SW 1271 (cell line): Measurements from ENCODE around the gene B4GALNT4.
"Not testable (repeated sequence)": the region's sequence is repeated elsewhere in the genome, so short reads cannot be mapped to it uniquely, and the experiment has no call there.

Source experiments
- DNase-seq, 2 experiments: peaks; one replicate each; lab custom pipeline; 2025; lab: John Stamatoyannopoulos, UW

Gene B4GALNT4

DNA sequence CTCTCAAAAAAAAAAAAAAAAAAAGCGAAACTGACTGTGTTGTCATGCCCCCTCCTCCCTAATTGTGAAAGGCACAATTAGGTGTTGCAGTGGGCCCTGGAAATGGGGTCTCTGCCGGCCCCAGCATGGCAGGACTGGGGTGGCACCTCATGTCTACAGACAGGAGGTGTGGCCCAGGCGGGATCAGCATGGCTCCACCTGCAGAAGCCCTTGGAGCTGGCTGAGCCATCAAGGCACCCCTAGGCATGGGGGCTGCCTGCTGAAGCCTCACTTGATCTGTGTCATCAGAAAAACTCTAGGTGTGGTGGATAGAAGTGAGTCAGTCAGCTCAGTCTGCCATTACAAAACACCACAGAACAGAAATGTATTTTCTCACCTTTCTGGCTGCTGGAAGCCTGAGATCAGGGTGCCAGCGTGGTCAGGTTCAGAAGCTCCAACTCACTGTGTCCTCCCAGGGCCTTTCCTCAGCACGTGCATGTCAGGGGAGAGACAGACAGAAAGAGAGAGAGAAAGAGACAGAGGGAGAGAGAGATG, 10.1 kb upstream of the B4GALNT4 start:
- no peak for DNase-seq

DNA sequence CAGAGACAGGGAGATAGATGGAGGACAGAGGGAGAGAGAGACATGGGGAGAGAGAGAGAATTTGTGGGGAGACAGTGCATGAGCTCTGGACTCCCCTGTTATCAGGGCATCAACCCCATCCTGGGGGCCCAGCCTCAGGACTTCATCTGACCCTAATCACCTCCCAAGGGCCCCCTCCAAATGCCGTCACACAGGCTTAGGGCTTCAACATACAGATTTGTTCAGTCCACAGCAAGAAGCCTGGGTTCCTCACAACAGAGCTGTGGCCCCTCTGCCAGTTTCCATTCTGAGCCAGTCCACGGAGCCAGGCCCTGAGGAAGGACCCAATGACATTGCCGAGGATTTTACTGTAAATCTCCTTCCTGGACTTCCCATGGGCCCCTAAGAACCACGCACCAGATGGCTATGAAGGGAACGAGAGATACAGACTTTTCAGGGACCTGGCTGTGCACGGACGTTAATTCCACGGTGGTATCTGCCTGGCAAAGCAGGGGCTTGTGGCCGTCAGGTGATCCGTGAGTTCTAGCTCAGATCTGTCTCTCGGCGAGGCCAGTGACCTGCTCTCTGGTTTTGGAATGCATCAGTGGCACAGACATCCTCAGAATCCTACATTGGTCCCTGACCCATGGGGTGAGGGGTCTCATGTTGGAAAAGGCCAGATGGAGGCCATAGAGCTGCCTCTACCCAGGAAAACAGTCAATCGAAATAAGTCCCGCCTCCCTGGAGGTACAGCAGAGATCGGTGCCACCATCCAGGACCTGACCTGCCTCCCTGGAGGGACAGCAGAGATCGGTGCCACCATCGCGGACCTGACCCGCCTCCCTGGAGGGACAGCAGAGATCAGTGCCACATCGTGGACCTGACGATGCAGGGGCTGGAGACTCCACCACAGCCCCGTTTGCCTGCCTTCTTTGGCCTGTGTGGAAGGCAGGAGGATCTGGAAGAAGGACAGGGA, 8.7 kb upstream of the B4GALNT4 start:
- DNase-seq: no peak

DNA sequence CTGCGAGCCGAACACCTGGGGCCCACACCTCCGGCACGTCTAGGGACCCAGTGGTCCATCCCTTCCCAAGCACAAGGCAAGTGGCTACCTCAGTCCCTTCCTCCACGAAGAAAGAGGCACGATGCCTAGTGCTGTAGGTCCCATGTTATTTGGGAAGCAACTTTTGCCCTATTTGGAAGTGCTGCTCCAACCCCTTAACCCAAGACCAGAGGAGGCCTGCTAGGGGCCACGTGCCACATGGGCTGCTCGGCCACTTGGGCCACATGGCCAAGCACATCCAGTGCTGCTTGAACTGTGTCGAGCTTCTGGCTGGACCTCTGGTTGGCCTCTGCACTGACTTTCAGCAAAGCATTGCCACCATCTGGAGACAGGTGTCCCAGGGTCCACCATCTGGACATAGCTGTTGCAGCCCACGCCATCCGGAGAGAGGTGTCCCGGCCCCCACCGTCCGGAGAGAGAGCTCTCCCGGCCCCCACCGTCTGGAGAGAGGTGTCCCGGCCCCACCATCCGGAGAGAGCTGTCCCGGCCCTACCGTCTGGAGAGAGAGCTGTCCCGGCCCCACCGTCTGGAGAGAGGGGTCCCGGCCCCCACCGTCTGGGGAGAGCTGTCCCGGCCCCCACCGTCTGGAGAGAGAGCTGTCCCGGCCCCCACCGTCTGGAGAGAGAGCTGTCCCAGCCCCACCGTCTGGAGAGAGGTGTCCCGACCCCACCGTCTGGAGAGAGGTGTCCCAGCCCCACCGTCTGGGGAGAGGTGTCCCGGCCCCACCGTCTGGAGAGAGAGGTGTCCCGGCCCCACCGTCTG, 6.5 kb upstream of the B4GALNT4 start:
- no peak for DNase-seq

DNA sequence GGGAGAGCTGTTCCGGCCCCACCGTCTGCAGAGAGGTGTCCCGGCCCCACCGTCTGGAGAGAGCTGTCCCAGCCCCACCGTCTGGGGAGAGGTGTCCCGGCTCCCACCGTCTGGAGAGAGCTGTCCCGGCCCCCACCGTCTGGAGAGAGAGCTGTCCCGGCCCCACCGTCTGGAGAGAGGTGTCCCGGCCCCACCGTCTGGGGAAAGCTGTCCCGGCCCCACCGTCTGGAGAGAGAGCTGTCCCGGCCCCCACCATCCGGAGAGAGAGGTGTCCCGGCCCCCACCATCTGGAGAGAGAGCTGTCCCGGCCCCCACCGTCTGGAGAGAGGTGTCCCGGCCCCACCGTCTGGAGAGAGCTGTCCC, 5.9 kb upstream of the B4GALNT4 start:
- not testable (repeated sequence) for DNase-seq

DNA sequence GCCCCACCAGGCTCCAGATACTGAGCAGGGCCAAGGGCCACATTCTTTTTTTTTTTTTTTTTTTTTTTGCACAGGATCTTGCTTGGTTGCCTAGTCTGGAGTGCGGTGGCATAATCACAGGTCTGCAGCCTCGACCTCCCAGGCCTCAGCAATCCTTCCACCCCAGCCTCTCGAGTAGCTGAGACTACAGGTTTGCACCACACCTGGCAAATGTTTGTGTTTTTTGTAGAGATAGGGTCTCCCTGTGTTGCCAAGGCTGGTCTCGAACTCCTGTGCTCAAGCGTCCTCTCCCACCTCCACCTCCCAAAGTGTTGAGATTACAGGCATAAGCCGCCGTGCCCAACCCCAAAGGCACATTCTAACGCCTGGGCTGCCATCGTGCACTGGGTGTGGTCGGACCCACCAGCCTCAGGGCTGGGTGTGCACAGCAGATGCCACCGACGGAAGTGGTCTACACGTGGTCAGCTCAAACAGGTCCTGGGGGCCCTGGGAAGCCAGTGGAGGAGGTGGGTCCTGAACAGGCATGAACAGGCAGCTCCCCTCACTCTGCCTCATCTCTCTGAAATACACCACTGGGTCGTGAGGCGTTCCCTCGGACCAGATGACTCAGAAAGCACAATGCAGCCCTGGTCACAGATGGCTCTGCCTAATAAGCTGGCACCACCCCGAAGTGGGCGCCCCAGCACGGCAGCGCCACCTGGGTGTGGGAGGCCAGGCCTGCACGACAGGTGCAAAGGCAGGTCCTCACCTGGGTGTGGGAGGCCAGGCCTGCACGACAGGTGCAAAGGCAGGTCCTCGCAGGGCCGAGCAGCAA, 5.1 kb upstream of the B4GALNT4 start:
- DNase-seq: no peak

DNA sequence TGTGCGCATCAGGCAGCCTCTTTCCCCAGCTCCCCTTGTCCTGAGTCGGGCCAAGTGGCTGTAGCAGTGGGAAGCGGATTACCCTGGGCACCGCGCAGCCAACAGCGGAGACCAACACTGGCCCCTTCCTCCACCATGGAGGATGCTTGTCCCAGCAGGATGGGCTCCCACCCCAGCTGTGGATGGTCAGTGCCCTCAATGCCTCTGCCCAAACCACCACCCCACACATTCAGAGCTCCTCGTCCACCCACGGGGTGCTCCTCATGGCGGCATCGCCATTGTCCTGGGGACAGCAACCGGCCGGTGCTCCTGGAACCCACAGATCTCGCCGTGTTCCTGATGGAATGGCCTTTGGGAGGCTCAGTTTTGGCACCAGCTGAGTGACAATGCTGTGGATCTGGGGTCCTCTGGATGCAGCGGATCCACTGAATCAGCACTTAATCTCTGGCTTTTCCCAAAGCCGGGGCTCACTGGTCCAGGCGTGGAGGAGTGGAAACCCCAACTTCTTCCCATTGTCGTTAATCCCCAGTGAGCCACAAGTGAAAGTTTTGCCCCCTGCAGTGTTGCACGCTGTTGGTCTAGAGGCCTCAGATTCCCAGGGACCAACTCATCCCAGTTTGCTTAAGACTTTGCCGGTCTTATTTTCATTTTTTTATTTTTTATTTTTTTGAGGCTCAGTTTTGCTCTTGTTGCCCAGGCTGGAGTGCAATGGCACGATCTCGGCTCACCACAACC, 4.1 kb upstream of the B4GALNT4 start:
- no peak for DNase-seq

DNA sequence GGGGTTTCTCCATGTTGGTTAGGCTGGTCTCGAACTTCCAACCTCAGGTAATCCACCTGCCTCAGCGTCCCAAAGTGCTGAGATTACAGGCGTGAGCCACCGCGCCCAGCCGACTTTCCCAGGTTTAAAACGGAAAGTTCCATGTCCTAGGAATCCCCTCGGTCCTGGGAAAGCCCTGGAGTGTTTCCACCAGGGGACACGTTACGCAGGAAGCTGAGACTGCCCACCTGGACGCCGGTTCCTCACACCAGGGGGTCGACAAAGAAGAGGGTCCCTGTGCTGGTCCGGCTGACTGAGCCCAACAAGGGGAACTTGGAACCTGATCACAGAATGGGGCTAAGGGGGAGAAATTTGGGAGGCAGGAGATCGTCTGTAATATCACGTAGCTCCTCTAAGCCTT, 3.5 kb upstream of the B4GALNT4 start:
- no peak for DNase-seq

DNA sequence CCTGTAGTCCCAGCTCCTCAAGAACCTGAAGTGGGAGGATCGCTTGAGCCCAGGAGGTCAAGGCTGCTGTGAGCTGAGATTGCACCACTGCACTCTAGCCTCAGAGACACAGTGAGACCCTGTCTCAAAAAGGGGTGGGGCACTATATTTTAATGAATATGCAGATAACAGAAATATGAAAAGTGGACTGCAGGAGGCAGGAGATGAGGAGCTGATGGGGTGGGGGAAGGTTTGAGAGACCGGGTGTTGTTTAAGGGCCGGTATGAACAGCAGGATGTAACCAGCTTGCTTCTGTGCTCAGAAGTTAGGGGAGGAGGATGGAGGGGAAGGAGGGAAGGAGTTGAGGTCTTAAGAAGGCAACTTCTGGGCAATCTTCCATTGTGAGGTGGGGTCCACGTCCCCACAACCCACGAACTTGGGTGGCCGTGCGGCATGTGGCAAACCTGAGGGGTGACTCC, 1.3 kb upstream of the B4GALNT4 start:
- no peak for DNase-seq

DNA sequence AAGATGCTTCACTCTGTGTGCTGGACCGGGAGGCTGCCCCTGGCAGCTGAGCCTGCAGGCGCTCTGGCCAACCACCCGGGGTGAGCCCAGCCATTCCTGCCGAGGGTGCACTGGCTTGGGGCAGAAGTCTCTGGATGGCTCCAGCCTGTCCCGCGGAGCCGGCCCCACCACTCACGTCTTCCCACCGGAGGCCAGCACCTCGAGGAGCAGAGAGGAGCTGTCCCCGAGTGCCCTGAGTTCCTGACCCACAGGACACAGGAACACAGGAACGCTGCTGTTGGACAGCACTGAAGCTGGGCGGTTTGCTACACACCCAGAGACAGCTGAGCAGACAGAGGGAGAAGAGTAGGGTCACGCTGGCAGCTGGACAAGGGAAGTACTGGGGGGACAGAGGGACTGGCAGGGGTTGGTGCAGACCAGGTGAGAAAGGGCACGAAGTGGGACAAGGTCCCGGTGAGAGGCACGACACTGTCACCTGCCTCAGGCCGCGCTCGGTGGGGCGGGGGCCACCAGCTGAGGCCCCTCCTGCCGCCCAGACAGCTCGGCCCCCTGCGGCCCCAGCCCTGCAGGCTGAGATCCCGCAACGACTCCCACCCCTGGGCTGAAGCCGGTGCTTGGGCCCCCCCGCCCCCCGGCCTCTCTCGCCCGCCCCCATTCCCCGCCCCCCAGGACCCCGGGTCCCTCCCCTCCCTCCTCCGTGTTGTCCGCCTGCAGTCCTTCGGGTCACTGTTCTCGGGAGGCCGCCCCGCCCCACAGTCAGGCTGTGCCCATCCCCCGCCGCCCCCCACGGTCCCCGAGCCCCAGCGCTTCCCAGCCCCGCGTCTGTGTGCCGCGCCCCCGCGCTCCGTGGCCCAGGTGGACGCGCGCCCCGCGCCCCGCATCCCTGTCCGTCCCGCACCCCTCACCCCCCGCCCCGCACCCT, 624 bp upstream of the B4GALNT4 start:
- peak in 1 of 2 experiments; percentile 24 for DNase-seq

DNA sequence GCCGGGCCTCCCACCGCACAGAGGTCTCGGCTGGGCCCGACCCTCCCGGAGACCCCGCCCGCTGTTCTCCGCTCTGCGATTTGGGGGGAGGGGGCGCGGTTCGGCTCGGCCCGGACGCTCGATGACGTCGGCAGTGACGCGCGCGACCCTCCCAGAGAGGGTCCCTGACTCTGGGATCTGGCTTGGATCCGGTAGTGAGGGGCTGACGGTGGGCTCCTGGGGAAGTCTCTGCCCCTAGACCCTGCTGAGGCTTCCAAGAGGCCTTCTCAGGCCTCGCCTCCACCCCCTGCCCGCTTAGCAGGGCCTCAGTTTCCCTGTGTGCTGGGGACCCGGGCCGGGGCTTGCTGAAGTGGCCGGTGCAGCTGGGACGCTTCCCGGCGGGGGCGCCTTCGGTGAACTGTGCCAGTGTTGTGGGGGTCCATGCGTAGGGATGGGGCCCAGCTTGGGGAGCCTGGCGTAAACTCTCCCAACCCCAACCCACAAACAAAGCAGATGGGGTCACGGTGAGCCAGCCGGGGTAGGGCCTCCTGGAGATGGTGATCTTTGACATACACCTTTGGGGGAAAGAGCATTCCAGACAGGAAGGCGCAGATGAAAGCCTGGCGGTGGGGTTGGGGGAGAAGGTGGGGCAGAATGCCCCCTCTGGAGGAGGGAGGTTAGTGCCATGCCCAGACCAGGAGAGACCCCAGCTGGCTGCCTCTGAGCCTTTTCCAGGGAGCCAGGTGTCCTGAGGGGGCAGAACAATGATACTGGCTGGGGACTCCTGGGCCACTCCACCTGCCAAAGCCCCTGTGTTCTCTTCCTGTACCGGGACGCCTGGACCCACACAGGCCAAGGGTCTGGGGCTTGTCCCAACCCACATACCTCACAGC, 1.0 kb downstream of the B4GALNT4 start:
- DNase-seq: no peak

DNA sequence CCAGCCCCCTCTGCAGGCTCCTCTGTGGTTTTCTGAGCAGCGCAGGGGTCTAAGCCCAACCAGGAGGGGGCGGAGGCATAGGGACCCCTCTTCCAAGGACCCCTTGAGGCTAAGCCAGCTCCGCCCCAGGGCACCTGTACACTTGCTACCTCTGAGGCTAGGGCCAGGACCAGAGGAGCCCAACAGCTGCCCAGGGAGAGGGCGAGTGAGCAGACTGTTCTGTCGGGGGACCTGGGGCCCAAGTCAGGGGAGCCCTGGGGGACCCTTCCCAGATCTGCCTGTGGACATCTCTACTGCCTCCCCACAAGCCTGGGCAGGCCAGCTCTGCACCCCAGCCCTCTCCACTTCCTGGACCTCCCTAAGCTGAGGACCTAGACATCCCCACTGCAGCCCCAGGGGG, 1.8 kb downstream of the B4GALNT4 start:
- no peak for DNase-seq

DNA sequence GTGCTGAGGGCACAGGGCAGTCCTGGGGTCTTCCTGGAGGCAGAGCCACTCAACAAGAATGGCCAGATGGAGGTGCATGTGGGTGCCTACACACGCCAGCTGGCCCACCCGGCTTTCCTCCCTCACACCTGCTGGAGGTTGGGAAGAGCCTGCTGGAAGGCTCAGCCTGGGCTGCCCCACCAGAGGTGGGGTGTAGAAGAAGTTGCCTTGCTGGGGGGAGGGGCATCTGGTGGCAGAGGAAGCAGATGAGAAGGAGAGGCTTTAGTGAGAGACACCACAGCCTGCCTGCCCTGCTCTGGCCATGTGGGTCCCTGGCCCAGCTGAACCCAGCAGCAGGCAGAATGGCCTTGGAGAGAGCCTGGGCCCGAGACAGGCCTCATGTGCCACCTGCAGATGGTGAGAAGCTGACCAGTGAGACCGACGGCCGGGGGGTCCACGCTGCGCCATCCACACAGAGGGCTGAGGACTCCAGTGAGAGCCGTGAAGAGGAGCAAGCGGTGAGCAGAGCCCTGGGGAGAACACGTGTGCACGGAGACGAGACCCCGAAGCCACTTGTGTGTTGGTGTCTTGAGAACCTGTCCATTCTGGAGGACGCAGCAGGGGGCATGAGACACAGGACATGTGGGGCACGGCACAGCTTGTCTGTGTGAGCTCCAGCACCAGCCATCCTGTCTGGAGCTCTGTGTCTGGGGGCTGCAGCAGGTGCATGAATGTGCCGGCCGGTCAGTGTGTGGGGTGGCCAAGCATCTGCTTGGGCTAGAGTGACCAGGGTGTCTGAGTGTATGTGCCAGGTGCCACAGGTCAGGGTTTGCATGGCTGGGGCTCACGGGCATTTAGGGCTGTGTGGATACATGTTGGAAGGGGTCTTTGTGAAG, 2.7 kb downstream of the B4GALNT4 start:
- DNase-seq: no peak

DNA sequence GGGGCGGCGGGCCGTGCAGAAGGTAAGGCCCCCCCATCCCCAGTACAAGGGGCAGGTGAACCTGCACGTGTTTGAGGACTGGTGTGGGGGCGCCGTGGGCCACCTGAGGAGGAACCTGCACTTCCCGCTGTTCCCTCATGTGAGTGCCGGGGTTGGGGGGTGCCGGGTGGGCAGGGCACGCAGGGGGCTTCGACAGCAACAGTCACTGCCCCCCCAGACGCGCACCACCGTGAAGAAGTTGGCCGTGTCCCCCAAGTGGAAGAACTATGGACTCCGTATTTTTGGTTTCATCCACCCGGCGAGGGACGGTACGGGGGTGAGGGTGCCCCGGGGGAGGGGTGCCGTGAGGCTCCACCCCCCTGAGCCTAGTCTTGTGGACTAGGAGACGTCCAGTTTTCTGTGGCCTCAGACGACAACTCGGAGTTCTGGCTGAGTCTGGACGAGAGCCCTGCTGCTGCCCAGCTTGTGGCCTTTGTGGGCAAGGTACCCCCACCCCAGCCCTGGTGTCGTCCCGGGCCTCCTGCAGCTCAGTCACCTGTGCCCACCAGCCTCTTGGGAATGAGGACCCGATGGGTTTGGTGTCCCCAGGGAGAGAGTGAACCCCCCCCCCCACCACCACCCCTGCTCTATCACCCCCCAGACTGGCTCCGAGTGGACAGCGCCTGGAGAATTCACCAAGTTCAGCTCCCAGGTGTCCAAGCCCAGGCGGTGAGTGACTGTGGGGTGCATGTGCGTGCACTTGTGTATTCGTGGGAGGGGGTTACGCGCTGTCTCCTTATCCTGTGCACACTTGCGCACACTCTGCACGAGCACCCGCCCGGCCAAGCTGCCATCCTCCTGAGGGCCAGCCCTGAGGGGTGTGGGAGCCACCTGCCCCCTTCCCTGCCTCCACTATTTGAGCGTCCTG, 3.8 kb downstream of the B4GALNT4 start:
- DNase-seq: no peak

DNA sequence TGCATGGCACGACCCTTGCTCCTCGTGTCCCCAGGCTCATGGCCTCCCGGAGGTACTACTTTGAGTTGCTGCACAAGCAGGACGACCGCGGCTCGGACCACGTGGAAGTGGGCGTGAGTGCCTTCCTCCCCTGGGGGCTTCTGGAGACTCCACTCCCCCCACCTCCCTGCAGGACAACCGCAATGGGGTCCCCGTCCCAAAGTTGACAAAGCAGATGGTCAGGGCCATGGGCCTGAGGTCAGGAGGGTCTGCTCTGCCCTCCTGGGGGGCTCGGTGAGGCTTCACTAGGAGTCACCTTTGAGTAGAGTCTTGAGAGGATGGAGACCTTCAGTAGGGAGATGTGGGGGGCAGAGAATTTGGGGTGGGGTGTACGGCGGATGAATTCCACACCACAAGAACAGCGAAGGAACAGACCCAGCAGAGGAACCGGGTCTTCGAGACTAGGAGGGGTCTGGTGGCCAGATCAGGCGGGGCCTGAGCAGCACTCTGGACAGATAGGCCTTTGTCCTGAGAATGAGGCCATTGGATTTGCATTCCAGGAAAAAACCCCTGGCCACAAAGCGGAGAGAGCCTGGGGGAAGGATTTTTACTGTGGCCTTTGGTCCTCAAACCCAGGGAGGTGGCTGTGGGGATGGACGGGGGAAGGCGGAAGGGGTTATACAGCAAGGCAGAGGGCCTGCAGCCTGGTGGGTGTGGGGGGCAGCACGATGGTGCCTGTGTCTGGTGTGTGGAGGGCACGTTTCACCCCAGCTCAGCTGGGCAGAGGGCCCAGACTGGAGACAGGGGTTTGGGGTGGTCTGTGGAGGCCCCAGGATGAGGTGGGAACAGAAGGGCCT, 4.6 kb downstream of the B4GALNT4 start:
- no peak for DNase-seq

DNA sequence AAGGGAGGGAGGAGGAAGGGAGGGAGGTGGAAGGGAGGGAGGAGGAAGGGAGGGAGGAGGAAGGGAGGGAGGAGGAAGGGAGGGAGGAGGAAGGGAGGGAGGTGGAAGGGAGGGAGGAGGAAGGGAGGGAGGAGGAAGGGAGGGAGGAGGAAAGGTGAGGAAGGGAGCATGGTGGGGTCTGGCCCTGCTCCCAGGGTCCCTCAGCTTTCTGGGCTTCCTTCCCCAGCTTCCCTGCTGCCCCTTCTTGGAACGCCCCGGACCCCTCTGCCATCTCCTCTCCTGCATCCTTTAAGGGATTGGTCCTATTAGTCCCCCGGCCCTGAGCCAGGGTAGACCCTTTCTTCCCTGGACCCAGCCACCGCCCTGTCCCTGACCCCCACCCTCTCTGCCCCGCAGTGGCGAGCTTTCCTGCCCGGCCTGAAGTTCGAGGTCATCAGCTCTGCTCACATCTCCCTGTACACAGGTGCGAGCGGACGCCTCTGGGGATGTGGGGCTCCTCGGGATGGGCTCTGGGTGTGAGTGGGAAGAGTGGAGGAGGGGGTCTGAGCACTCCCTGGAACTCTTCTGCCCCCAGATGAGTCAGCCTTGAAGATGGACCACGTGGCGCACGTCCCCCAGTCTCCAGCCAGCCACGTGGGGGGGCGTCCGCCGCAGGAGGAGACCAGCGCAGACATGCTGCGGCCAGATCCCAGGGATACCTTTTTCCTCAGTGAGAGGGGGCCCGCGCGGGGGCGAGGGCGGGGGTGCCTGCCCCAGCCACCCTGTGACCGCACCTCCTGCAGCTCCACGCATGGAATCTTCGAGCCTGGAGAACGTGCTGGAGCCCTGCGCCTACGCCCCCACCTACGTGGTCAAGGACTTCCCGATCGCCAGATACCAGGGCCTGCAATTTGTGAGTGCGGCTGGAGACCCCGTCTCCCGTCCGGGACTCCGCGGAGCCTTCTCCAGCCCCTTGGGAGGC, 6.0 kb downstream of the B4GALNT4 start:
- DNase-seq: no peak
